IPS DF 6.9 (cell line): ENCODE results near the gene CPSF4.
"Not testable (repeated sequence)": the region's sequence is repeated elsewhere in the genome, so short reads cannot be mapped to it uniquely, and the experiment has no call there.

Source experiments
- DNase-seq: peaks from one replicate; pipeline ENCODE4 v3.0.0-alpha.2; 2013; ENCODE audit warnings: low read depth, low spot score
- H3K27ac ChIP-seq: one replicate; pipeline ENCODE4 v1.5.1; 2013; ENCODE audit warnings: low read length, control low read depth
- H3K27me3 ChIP-seq: 2 replicates; pipeline ENCODE4 v1.6.1; 2013; ENCODE audit warnings: mild to moderate bottlenecking, low read length; ENCODE audit not compliant: control insufficient read depth, insufficient read depth
- H3K36me3 ChIP-seq: 2 replicates; pipeline ENCODE4 v1.6.1; 2013; ENCODE audit warnings: low read length; ENCODE audit not compliant: control insufficient read depth, insufficient read depth
- H3K4me1 ChIP-seq: 2 replicates; pipeline ENCODE4 v1.6.1; 2013; ENCODE audit warnings: low read length; ENCODE audit not compliant: control insufficient read depth, insufficient read depth
- H3K4me3 ChIP-seq: 2 replicates; pipeline ENCODE4 v1.5.1; 2013; ENCODE audit warnings: mild to moderate bottlenecking, low read length
- H3K9me3 ChIP-seq: 2 replicates; pipeline ENCODE4 v1.6.1; 2013; ENCODE audit warnings: low read length, inconsistent platforms; ENCODE audit not compliant: control insufficient read depth, insufficient read depth
- WGBS: extraction: QIAGEN DNeasy Blood & Tissue Kit; methylation state at CpG from one replicate; pipeline ENCODE4 v1.1.7; 2013; ENCODE audit warnings: mixed read lengths, missing lambda C conversion rate; ENCODE audit not compliant: insufficient read length, insufficient coverage; 5-methylcytosine and 5-hydroxymethylcytosine counted together

The CPSF4 gene

GRCh38 chr7:99422625-99423024 lies 16.1 kb upstream of the CPSF4 start:
- peaks cover 52% of the 10 kb centered on the region for H3K36me3 ChIP-seq
- H3K4me3 ChIP-seq, result no peak overlapping the region
- WGBS, result no CpG with 5 or more reads among the region's 5 CpGs
- no peaks in the 10 kb centered on the region for H3K9me3 ChIP-seq
- H3K27me3 ChIP-seq, result no peaks in the 10 kb centered on the region
- no peaks in the 10 kb centered on the region; the same call in 1 of the 2 replicates for H3K4me1 ChIP-seq
- no peak overlapping the region for H3K27ac ChIP-seq
- no peak for DNase-seq

- H3K27ac ChIP-seq, result no peak overlapping the region
- no peaks in the 10 kb centered on the region for H3K9me3 ChIP-seq
- no peak overlapping the region for H3K4me3 ChIP-seq
- no peak for DNase-seq
- no CpG with 5 or more reads among the region's 24 CpGs for WGBS
- H3K4me1 ChIP-seq, result no peaks in the 10 kb centered on the region; the same call in 1 of the 2 replicates
- peaks cover 48% of the 10 kb centered on the region for H3K36me3 ChIP-seq
- no peaks in the 10 kb centered on the region for H3K27me3 ChIP-seq
Measured at GRCh38 chr7:99424932-99425730, 13.6 kb upstream of the CPSF4 start.

GRCh38 chr7:99428972-99429566 lies 9.7 kb upstream of the CPSF4 start:
- Histone ChIP-seq H3K4me1 (no peaks in the 10 kb centered on the region), H3K4me3 (no peak overlapping the region), H3K27me3 (no peaks in the 10 kb centered on the region), H3K9me3 (no peaks in the 10 kb centered on the region), H3K36me3 (peaks cover 47% of the 10 kb centered on the region), H3K27ac (no peak overlapping the region)
- no peak for DNase-seq
- WGBS, result no CpG with 5 or more reads among the region's 10 CpGs

- Histone ChIP-seq H3K4me1 (no peaks in the 10 kb centered on the region), H3K9me3 (no peaks in the 10 kb centered on the region), H3K4me3 (no peak overlapping the region), H3K27me3 (no peaks in the 10 kb centered on the region), H3K27ac (no peak overlapping the region), H3K36me3 (peaks cover 43% of the 10 kb centered on the region)
- no CpG with 5 or more reads among the region's 8 CpGs for WGBS
- no peak for DNase-seq
Measured at GRCh38 chr7:99429756-99430155, 9.0 kb upstream of the CPSF4 start.

- no CpG with 5 or more reads among the region's 13 CpGs for WGBS
- not testable (repeated sequence) for H3K4me1 ChIP-seq, DNase-seq, H3K9me3 ChIP-seq, H3K27me3 ChIP-seq, H3K4me3 ChIP-seq, H3K27ac ChIP-seq
- peaks cover 40% of the 10 kb centered on the region for H3K36me3 ChIP-seq
Measured at GRCh38 chr7:99431756-99432540, 6.8 kb upstream of the CPSF4 start.

GRCh38 chr7:99433158-99433557 lies 5.6 kb upstream of the CPSF4 start:
- WGBS, result no CpG with 5 or more reads among the region's 9 CpGs

GRCh38 chr7:99437946-99438572 lies 684 bp upstream of the CPSF4 start:
- Histone ChIP-seq H3K9me3 (no peaks in the 10 kb centered on the region), H3K27me3 (no peaks in the 10 kb centered on the region), H3K36me3 (peaks cover 20% of the 10 kb centered on the region), H3K27ac (no peak overlapping the region), H3K4me1 (peaks cover 6% of the 10 kb centered on the region), H3K4me3 (peak overlapping the region; percentile 94)
- DNase-seq, result no peak
- no CpG with 5 or more reads among the region's 20 CpGs for WGBS

More at GRCh38 chr7:99433158-99433557, 5.6 kb upstream of the CPSF4 start:
- no peak for DNase-seq
- Histone ChIP-seq H3K4me3 (no peak overlapping the region), H3K36me3 (peaks cover 40% of the 10 kb centered on the region), H3K4me1 (no peaks in the 10 kb centered on the region), H3K27me3 (no peaks in the 10 kb centered on the region), H3K27ac (no peak overlapping the region), H3K9me3 (no peaks in the 10 kb centered on the region)

GRCh38 chr7:99440195-99440594 lies 1.5 kb downstream of the CPSF4 start:
- no peak for DNase-seq
- WGBS, result no CpG with 5 or more reads among the region's 9 CpGs
- Histone ChIP-seq H3K4me3 (no peak overlapping the region), H3K4me1 (peaks cover 6% of the 10 kb centered on the region), H3K27me3 (no peaks in the 10 kb centered on the region), H3K9me3 (no peaks in the 10 kb centered on the region), H3K27ac (no peak overlapping the region), H3K36me3 (peaks cover 24% of the 10 kb centered on the region)

GRCh38 chr7:99446096-99446495 lies 7.4 kb downstream of the CPSF4 start:
- H3K27me3 ChIP-seq, result no peaks in the 10 kb centered on the region
- H3K4me1 ChIP-seq, result 0 out of 2 replicates have a peak, but pooled peaks cover 2% of the 10 kb centered on the region
- H3K27ac ChIP-seq, result no peak overlapping the region
- WGBS, result no CpG with 5 or more reads among the region's 4 CpGs
- no peak overlapping the region for H3K4me3 ChIP-seq
- DNase-seq, result no peak
- no peaks in the 10 kb centered on the region for H3K9me3 ChIP-seq
- peaks cover 61% of the 10 kb centered on the region for H3K36me3 ChIP-seq

- Histone ChIP-seq H3K36me3 (peaks cover 70% of the 10 kb centered on the region), H3K4me1 (no peaks in the 10 kb centered on the region), H3K4me3 (no peak overlapping the region), H3K27ac (no peak overlapping the region), H3K9me3 (no peaks in the 10 kb centered on the region), H3K27me3 (no peaks in the 10 kb centered on the region)
- no CpG with 5 or more reads among the region's 10 CpGs for WGBS
- no peak for DNase-seq
Measured at GRCh38 chr7:99447943-99448342, 9.2 kb downstream of the CPSF4 start.
